Activated T-cell treated with anti-CD3 and anti-CD28 coated beads for 1 hour (primary cell): ENCODE data around the gene MAP9.
"Not testable (repeated sequence)": the region's sequence is repeated elsewhere in the genome, so short reads cannot be mapped to it uniquely, and the experiment has no call there.

ENCODE experiments used
- DNase-seq: peaks from one replicate; pipeline ENCODE4 v3.0.0-alpha.2; 2020; ENCODE audit warnings: low read depth

The MAP9 gene

GRCh38 chr4:155376387-155377268 lies at the start of gene MAP9:
MAP9 (minus strand) TSS chr4:155376965; CDS start chr4:155375850, 1,115 bp downstream.
- peak; percentile 74 for DNase-seq

DNA sequence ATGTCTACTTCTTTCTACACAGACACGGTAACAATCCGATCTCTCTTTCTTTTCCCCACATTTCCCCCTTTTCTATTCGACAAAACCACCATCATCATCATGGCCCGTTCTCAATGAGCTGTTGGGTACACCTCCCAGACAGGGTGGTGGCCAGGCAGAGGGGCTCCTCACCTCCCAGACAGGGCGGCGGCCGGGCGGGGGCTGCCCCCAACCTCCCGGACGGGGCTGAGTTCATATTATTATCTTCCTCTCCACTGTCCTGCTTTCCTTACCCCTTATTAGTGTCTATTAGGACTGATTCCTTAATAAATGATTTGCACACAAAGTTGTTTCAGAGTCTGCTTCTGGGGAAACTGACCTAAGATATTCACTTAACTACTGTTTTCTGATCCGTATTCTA lies 48.0 kb upstream of the MAP9 start:
- not testable (repeated sequence) for DNase-seq

GRCh38 chr4:155423671-155424070 lies 46.9 kb upstream of the MAP9 start:
- DNase-seq = no peak

- DNase-seq = no peak
These were observed 42.5 kb upstream of the MAP9 start for GRCh38 chr4:155419266-155419665.

DNA sequence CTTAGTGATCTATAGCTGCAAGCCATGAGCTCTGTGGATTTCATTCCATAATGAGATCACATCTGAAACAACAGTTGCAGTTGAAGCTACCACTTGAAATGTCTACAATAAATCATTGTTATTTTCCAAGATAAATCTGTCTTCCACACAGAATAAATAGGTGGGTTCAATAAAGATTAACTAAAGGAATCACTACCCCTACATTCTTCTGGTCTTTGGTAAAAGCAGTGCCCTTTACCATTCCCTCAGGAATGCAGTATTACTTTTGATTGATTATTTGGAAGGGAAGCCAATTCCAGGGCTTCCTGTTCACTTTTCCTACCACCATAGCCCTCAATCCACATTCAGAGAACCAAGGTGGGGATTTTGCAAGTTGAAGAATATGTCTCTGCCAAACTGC lies 38.9 kb upstream of the MAP9 start:
- DNase-seq = no peak

DNA sequence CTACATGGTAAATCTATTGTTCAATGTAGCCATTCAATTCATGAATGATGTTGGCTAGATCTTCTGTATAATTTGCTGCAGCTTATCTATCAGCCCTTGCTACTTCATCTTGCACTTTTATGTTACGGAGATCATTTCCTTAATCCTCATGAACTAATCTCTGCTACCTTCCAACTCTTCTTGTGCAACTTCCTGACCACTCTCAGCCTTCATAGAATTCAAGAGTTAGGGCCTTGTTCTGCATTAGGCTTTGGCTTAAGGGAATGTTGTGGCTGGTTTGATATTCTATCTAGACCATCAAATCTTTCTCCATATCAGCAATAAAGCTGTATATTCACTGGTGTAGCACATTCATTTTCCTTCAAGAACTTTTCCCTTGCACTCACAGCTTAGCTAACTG lies 36.7 kb upstream of the MAP9 start:
- DNase-seq = no peak

DNA sequence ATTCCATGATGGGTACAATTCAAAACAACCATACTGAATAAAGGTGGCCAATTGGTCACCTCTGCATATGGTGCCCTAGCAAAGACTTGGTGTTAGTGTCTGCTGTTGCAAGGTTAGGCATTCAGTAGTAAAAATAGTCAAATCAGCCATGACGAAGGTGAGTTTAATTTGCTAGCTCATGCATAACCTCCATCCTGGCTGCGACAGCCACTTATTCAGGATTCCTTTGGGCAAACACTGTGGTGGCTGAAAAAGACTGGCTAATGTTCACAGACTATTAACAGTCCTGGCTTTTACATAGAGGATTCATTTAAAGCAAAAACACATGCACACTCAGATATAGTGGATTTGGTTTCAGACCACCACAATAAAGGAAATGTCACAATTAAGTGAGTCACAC lies 34.8 kb upstream of the MAP9 start:
- no peak for DNase-seq

GRCh38 chr4:155408796-155409195 lies 32.0 kb upstream of the MAP9 start:
- DNase-seq = no peak

GRCh38 chr4:155407480-155407879 lies 30.7 kb upstream of the MAP9 start:
- no peak for DNase-seq

DNA sequence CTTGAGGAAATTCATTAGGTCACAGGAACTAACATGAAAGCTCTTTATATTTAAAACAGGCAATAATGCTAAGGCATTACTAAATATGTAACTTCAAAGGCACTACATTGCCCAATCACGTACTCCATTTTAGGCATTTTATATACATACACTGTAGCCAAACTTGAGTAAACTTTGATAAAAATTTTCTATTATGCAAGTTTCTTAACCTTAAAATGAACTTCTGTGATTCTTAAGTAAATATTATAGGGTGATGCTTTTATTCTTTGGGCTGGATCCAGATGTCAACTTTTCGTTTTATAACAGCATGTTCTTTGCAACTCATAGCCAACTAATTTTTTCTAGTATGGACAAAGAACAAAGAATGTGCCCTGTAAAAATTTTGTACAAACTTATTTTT lies 28.3 kb upstream of the MAP9 start:
- DNase-seq = no peak

- DNase-seq = no peak
These were observed 27.1 kb upstream of the MAP9 start for GRCh38 chr4:155403886-155404285.

GRCh38 chr4:155402941-155403340 lies 26.2 kb upstream of the MAP9 start:
- no peak for DNase-seq

DNA sequence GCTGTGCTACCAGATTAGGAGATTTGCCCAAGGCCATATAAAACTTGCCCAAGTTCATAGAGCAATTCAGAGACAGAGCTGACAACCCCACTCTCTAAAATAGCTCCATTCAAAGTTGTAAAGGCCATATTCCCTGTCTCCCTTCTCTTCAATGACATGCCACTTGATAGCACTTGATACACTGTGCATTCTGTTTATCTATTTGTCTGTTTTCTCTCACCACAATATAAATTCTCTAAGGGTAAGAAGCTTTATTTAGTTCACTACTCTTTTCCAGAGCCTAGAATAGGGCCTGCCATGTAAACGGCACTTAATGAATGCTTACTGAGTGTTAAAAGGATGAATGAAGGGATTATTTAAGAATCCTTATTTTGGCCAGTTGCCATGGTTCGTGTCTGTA lies 24.1 kb upstream of the MAP9 start:
- DNase-seq = no peak

DNA sequence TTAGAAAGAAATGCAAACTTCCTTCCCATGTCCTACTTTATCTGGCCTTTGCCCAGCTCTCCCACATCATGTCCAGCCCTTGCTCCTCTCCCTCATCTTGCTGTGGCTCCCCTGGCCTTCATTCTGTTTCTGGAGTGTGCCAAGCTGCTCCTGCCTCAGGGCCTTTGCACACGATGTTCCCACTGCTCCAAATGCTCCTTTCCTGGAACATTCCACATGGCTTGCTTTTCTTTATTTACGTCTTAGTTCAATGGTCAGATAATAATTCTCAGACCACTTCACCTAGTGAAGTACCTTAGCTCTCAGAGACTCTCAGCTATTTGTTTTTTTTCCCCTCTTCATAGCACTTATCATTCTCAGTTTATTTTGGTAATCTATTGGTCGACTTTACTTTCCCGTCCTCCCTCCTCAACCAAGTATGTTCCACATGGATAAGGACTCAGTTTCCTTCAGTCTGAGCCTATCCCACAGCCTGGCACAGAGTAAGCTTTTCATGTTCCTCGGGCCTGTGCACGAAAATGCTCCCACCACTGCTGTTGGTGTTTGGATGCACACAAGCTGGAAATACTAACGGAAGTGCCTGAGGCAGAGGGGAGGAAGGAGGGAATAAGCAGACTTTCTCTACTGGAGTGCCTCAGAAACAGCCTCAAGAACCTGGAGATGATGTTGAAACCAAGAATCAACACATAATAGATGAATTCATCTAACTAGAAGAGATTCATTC lies 23.4 kb upstream of the MAP9 start:
- no peak for DNase-seq

- DNase-seq = no peak
These were observed 15.9 kb upstream of the MAP9 start for GRCh38 chr4:155392481-155393184.

GRCh38 chr4:155391932-155392331 lies 15.2 kb upstream of the MAP9 start:
- no peak for DNase-seq

GRCh38 chr4:155388162-155388561 lies 11.4 kb upstream of the MAP9 start:
- no peak for DNase-seq

- no peak for DNase-seq
These were observed 6.8 kb upstream of the MAP9 start for GRCh38 chr4:155383541-155383940.

DNA sequence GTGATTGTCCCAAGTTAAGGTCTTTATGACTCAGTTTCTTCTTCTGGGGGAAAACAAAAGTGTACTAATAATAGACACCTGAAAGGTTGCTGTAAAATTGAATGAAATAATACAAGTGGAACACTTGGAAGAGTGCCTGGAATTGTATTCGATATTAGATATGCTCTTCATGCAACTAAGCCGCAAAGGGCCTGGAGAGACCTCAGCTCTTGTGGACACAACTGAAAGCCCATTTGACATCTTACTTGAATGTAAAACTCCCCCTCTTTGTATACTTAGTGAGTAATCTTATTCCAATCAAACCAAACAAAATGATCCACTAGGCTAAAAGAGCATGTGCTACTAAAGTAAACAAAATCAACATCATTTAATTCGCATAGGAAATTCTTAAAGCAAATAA lies 511 bp upstream of the MAP9 start:
- DNase-seq = no peak

GRCh38 chr4:155371432-155372043 lies 5.2 kb downstream of the MAP9 start:
- DNase-seq = no peak

GRCh38 chr4:155367608-155368007 lies 9.2 kb downstream of the MAP9 start:
- DNase-seq = no peak

DNA sequence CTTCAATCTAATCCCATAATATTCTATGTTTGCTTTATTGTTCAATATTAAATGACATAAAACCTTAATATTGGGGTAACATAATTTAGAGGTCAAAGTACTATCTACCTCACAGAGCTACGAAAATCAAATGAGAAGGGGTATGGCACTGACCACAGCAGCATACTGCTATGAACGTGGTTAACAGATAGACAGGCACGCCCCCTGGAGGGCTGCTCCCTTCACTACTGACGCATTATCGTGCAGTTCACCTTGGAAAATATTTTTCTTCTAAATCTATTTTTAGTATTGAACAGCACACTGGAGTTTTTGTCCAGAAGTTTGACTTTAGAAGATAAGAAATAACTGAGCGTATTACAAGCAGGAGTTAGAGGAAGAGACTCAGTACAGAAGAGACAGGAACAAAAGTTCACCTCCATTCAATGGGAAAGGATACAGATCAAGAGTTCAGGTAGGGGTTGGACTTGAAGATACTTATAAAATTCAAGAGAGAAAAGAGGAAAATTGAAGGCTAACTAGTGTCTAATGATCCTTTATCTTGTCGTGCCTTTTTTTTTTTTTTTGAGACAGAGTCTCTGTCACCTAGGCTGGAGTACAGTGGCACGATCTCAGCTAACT lies 22.7 kb downstream of the MAP9 start:
- DNase-seq = peak; percentile 5
